ENCODE data around the gene MUC2.

The MUC2 gene

GRCh38 chr11:1062075-1062820 lies 12.4 kb upstream of the MUC2 start:
- H3K18ac ChIP-seq (ENCODE audit: low read length): no peak overlapping the region
- H2AK5ac ChIP-seq (ENCODE audit: low read depth, low read length): no peak overlapping the region
- no peak overlapping the region for H2BK15ac ChIP-seq (ENCODE audit: low read length)
- no peak overlapping the region for H4K91ac ChIP-seq (ENCODE audit: low read depth, low read length, poor library complexity)
- H2BK120ac ChIP-seq (ENCODE audit: low read depth, low read length): no peak overlapping the region
- no peaks in the 10 kb centered on the region for H3K36me3 ChIP-seq (replicated peaks in 1 of 2; ENCODE audit: control insufficient read depth in 2 of 2, insufficient read depth in 2 of 2, low read length in 2 of 2)
- no peak overlapping the region for H2AFZ ChIP-seq (ENCODE audit: low read length)
- no peak overlapping the region for H3K14ac ChIP-seq (ENCODE audit: low read length)
- H3K4ac ChIP-seq (ENCODE audit: low read length): no peak overlapping the region
- peaks cover 0 to 3% (median 0%) of the 10 kb centered on the region in 3 experiments for H3K27me3 ChIP-seq (ENCODE audit: control insufficient read depth in 3 of 3, insufficient read depth in 3 of 3, low read depth in 1 of 3, low read length in 3 of 3)
- H3K23ac ChIP-seq (ENCODE audit: low read depth, low read length, poor library complexity): no peak overlapping the region
- peaks cover 0 to 9% of the 10 kb centered on the region in 2 donors for H3K4me1 ChIP-seq (ENCODE audit: control insufficient read depth in 2 of 2, insufficient read depth in 1 of 2, low read depth in 1 of 2, low read length in 2 of 2)
- H3K9me3 ChIP-seq (replicated peaks in 1 of 2; ENCODE audit: control insufficient read depth in 2 of 2, insufficient read depth in 1 of 2, low read depth in 1 of 2, low read length in 2 of 2): peaks cover 4 to 8% of the 10 kb centered on the region in 2 donors
- H3K79me1 ChIP-seq (ENCODE audit: low read depth, low read length): no peaks in the 10 kb centered on the region
- no peak overlapping the region for H2BK12ac ChIP-seq (ENCODE audit: low read length)
- no peak overlapping the region for H3K27ac ChIP-seq (replicated peaks; ENCODE audit: low read length)
- no peak overlapping the region for H4K8ac ChIP-seq (ENCODE audit: low read depth, low read length)
- no peak overlapping the region for H3K9ac ChIP-seq (ENCODE audit: low read depth, low read length, poor library complexity)
- no CpG with 5 or more reads among the region's 9 CpGs for WGBS, 2 donors (ENCODE audit: extremely low coverage in 2 of 2, insufficient read length in 2 of 2, insufficient replicate concordance in 1 of 2)
- no peak overlapping the region for H2BK5ac ChIP-seq (ENCODE audit: low read length)
- H3K4me2 ChIP-seq (ENCODE audit: insufficient read depth, low read length, poor library complexity, severe bottlenecking): no peak overlapping the region
- no peak for DNase-seq (ENCODE audit: low spot score)
- H3K4me3 ChIP-seq (ENCODE audit: low read length in 2 of 2): no peak overlapping the region

GRCh38 chr11:1064167-1064566 lies 10.5 kb upstream of the MUC2 start:
- Histone ChIP-seq H3K79me1 (ENCODE audit: low read depth, low read length) (no peaks in the 10 kb centered on the region), H2AK5ac (ENCODE audit: low read depth, low read length) (no peak overlapping the region), H3K23ac (ENCODE audit: low read depth, low read length, poor library complexity) (no peak overlapping the region), H2BK5ac (ENCODE audit: low read length) (no peak overlapping the region), H2BK120ac (ENCODE audit: low read depth, low read length) (no peak overlapping the region), H3K4ac (ENCODE audit: low read length) (no peak overlapping the region), H3K9me3 (replicated peaks in 1 of 2; ENCODE audit: control insufficient read depth in 2 of 2, insufficient read depth in 1 of 2, low read depth in 1 of 2, low read length in 2 of 2) (peaks cover 4 to 8% of the 10 kb centered on the region in 2 donors), H2BK15ac (ENCODE audit: low read length) (no peak overlapping the region), H3K27me3 (ENCODE audit: control insufficient read depth in 3 of 3, insufficient read depth in 3 of 3, low read depth in 1 of 3, low read length in 3 of 3) (no peaks in the 10 kb centered on the region), H3K4me2 (ENCODE audit: insufficient read depth, low read length, poor library complexity, severe bottlenecking) (no peak overlapping the region), H4K91ac (ENCODE audit: low read depth, low read length, poor library complexity) (no peak overlapping the region), H3K36me3 (replicated peaks in 1 of 2; ENCODE audit: control insufficient read depth in 2 of 2, insufficient read depth in 2 of 2, low read length in 2 of 2) (no peaks in the 10 kb centered on the region), H2BK12ac (ENCODE audit: low read length) (no peak overlapping the region), H3K18ac (ENCODE audit: low read length) (no peak overlapping the region), H3K27ac (replicated peaks; ENCODE audit: low read length) (no peak overlapping the region), H3K4me3 (ENCODE audit: low read length in 2 of 2) (no peak overlapping the region), H2AFZ (ENCODE audit: low read length) (no peak overlapping the region), H3K14ac (ENCODE audit: low read length) (no peak overlapping the region), H3K4me1 (ENCODE audit: control insufficient read depth in 2 of 2, insufficient read depth in 1 of 2, low read depth in 1 of 2, low read length in 2 of 2) (peaks cover 0 to 9% of the 10 kb centered on the region in 2 donors), H3K9ac (ENCODE audit: low read depth, low read length, poor library complexity) (no peak overlapping the region), H4K8ac (ENCODE audit: low read depth, low read length) (no peak overlapping the region)
- WGBS, 2 donors (ENCODE audit: extremely low coverage in 2 of 2, insufficient read length in 2 of 2, insufficient replicate concordance in 1 of 2): no CpG with 5 or more reads among the region's 3 CpGs
- DNase-seq (ENCODE audit: low spot score): no peak

GRCh38 chr11:1067812-1068496 lies 6.7 kb upstream of the MUC2 start:
- H3K27me3 ChIP-seq (ENCODE audit: control insufficient read depth in 3 of 3, insufficient read depth in 3 of 3, low read depth in 1 of 3, low read length in 3 of 3): no peaks in the 10 kb centered on the region
- no peak overlapping the region for H3K23ac ChIP-seq (ENCODE audit: low read depth, low read length, poor library complexity)
- no peak overlapping the region for H3K27ac ChIP-seq (replicated peaks; ENCODE audit: low read length)
- H4K91ac ChIP-seq (ENCODE audit: low read depth, low read length, poor library complexity): no peak overlapping the region
- no peak for DNase-seq (ENCODE audit: low spot score)
- H4K8ac ChIP-seq (ENCODE audit: low read depth, low read length): no peak overlapping the region
- no peak overlapping the region for H3K18ac ChIP-seq (ENCODE audit: low read length)
- no peak overlapping the region for H2BK5ac ChIP-seq (ENCODE audit: low read length)
- no peak overlapping the region for H3K4ac ChIP-seq (ENCODE audit: low read length)
- no peak overlapping the region for H2BK120ac ChIP-seq (ENCODE audit: low read depth, low read length)
- H2AK5ac ChIP-seq (ENCODE audit: low read depth, low read length): no peak overlapping the region
- no peaks in the 10 kb centered on the region for H3K36me3 ChIP-seq (replicated peaks in 1 of 2; ENCODE audit: control insufficient read depth in 2 of 2, insufficient read depth in 2 of 2, low read length in 2 of 2)
- H3K14ac ChIP-seq (ENCODE audit: low read length): no peak overlapping the region
- H2BK15ac ChIP-seq (ENCODE audit: low read length): no peak overlapping the region
- H3K4me2 ChIP-seq (ENCODE audit: insufficient read depth, low read length, poor library complexity, severe bottlenecking): no peak overlapping the region
- H2AFZ ChIP-seq (ENCODE audit: low read length): no peak overlapping the region
- H3K9ac ChIP-seq (ENCODE audit: low read depth, low read length, poor library complexity): no peak overlapping the region
- H3K4me1 ChIP-seq (ENCODE audit: control insufficient read depth in 2 of 2, insufficient read depth in 1 of 2, low read depth in 1 of 2, low read length in 2 of 2): peaks cover 0 to 2% of the 10 kb centered on the region in 2 donors
- no CpG with 5 or more reads among the region's 8 CpGs for WGBS, 2 donors (ENCODE audit: extremely low coverage in 2 of 2, insufficient read length in 2 of 2, insufficient replicate concordance in 1 of 2)
- no peak overlapping the region for H3K4me3 ChIP-seq (ENCODE audit: low read length in 2 of 2)
- H3K79me1 ChIP-seq (ENCODE audit: low read depth, low read length): peaks cover 5% of the 10 kb centered on the region
- H3K9me3 ChIP-seq (replicated peaks in 1 of 2; ENCODE audit: control insufficient read depth in 2 of 2, insufficient read depth in 1 of 2, low read depth in 1 of 2, low read length in 2 of 2): no peaks in the 10 kb centered on the region
- H2BK12ac ChIP-seq (ENCODE audit: low read length): no peak overlapping the region

GRCh38 chr11:1069740-1070139 lies 4.9 kb upstream of the MUC2 start:
- Histone ChIP-seq H3K79me1 (ENCODE audit: low read depth, low read length) (peaks cover 5% of the 10 kb centered on the region), H3K9ac (ENCODE audit: low read depth, low read length, poor library complexity) (no peak overlapping the region), H3K4me3 (ENCODE audit: low read length in 2 of 2) (no peak overlapping the region), H3K4ac (ENCODE audit: low read length) (no peak overlapping the region), H3K4me2 (ENCODE audit: insufficient read depth, low read length, poor library complexity, severe bottlenecking) (no peak overlapping the region), H4K91ac (ENCODE audit: low read depth, low read length, poor library complexity) (no peak overlapping the region), H2AK5ac (ENCODE audit: low read depth, low read length) (no peak overlapping the region), H4K8ac (ENCODE audit: low read depth, low read length) (no peak overlapping the region), H3K23ac (ENCODE audit: low read depth, low read length, poor library complexity) (no peak overlapping the region), H2BK15ac (ENCODE audit: low read length) (no peak overlapping the region), H2BK120ac (ENCODE audit: low read depth, low read length) (no peak overlapping the region), H3K9me3 (replicated peaks in 1 of 2; ENCODE audit: control insufficient read depth in 2 of 2, insufficient read depth in 1 of 2, low read depth in 1 of 2, low read length in 2 of 2) (no peaks in the 10 kb centered on the region), H3K27me3 (ENCODE audit: control insufficient read depth in 3 of 3, insufficient read depth in 3 of 3, low read depth in 1 of 3, low read length in 3 of 3) (no peaks in the 10 kb centered on the region), H2AFZ (ENCODE audit: low read length) (no peak overlapping the region), H3K27ac (replicated peaks; ENCODE audit: low read length) (no peak overlapping the region), H3K36me3 (replicated peaks in 1 of 2; ENCODE audit: control insufficient read depth in 2 of 2, insufficient read depth in 2 of 2, low read length in 2 of 2) (no peaks in the 10 kb centered on the region), H3K4me1 (ENCODE audit: control insufficient read depth in 2 of 2, insufficient read depth in 1 of 2, low read depth in 1 of 2, low read length in 2 of 2) (peaks cover 5 to 10% of the 10 kb centered on the region in 2 donors), H3K14ac (ENCODE audit: low read length) (no peak overlapping the region), H2BK12ac (ENCODE audit: low read length) (no peak overlapping the region), H2BK5ac (ENCODE audit: low read length) (no peak overlapping the region), H3K18ac (ENCODE audit: low read length) (no peak overlapping the region)
- DNase-seq (ENCODE audit: low spot score): no peak

All from neuronal stem cell (in vitro differentiated cells).